Natural killer cell treated with Interleukin-12 subunit alpha and Interleukin-12 subunit beta and Interleukin-15 and Interleukin-18, amount 100 ng/mL, for 72 hours (primary cell): ENCODE measurements around the gene PLEKHA5. TPM values are rescaled to one million over a fixed set of nuclear protein-coding genes. Genes with fewer than 3 reads are reported as not detected.
A peak's percentile ranks its signal among the peaks of the same experiment; 100 is the strongest.
"Not testable (repeated sequence)": the region's sequence is repeated elsewhere in the genome, so short reads cannot be mapped to it uniquely, and the experiment has no call there.

Source experiments
- ATAC-seq, 2 donors: fragments of 150-1000 bp; cut with Tn5 transposase in 1 of 2; sonication (Bioruptor Pico), chemical (Tn5 transposase) in 1 of 2; 2 replicates each; pipeline ENCODE4 v1.10.0; 2021
- DNase-seq: peaks from one replicate; pipeline ENCODE4 v3.0.0; 2022; ENCODE audit warnings: low spot score
- H3K27ac Mint-ChIP-seq, 2 donors: 1 replicate in 1 of 2; 2 replicates in 1 of 2; pipeline ENCODE4 v1.8.0; 2022; ENCODE audit warnings: mixed read lengths in 2 of 2, mild to moderate bottlenecking in 1 of 2, moderate library complexity in 1 of 2
- H3K27me3 Mint-ChIP-seq, 2 donors: 1 replicate in 1 of 2; 2 replicates in 1 of 2; pipeline ENCODE4 v1.8.0; 2022; ENCODE audit warnings: mixed read lengths in 2 of 2
- H3K36me3 Mint-ChIP-seq: one replicate; pipeline ENCODE4 v1.8.0; 2022; ENCODE audit warnings: mixed read lengths
- H3K4me1 Mint-ChIP-seq, 2 donors: 1 replicate in 1 of 2; 2 replicates in 1 of 2; pipeline ENCODE4 v1.8.0; 2022; ENCODE audit warnings: low read depth in 2 of 2, mixed read lengths in 2 of 2, mild to moderate bottlenecking in 1 of 2
- H3K4me3 Mint-ChIP-seq: one replicate; pipeline ENCODE4 v1.8.0; 2022; ENCODE audit warnings: mixed read lengths
- H3K9me3 Mint-ChIP-seq: 2 replicates; pipeline ENCODE4 v1.8.0; 2022; ENCODE audit warnings: mixed read lengths
- total RNA-seq, 2 donors: library from RNA; stranded (reverse); gene quantifications; one replicate each; pipeline ENCODE4 v1.2.3, GENCODE V29; 2022

PLEKHA5 gene
- total RNA-seq, 2 donors from 2014 or later: 5.4 to 5.6 TPM

GRCh38 chr12:19284658-19285057 is 155.1 kb downstream of the PLEKHA5 start:
- H3K27ac Mint-ChIP-seq: no peak overlapping the region
- DNase-seq (no peak), ATAC-seq (no peak)
- no peaks in the 10 kb centered on the region for H3K36me3 Mint-ChIP-seq
- H3K27me3 Mint-ChIP-seq: no peaks in the 10 kb centered on the region
- H3K9me3 Mint-ChIP-seq: no peaks in the 10 kb centered on the region
- H3K4me1 Mint-ChIP-seq: peaks cover 0 to 3% of the 10 kb centered on the region in 2 donors
- H3K4me3 Mint-ChIP-seq: no peak overlapping the region

- H3K27ac Mint-ChIP-seq: no peak overlapping the region
- H3K4me1 Mint-ChIP-seq: peaks cover 0 to 3% of the 10 kb centered on the region in 2 donors
- no peak for DNase-seq
- ATAC-seq: no peak
- H3K27me3 Mint-ChIP-seq: no peaks in the 10 kb centered on the region
- no peaks in the 10 kb centered on the region for H3K36me3 Mint-ChIP-seq
- no peaks in the 10 kb centered on the region for H3K9me3 Mint-ChIP-seq
- no peak overlapping the region for H3K4me3 Mint-ChIP-seq
Observed at GRCh38 chr12:19285793-19286448, 156.4 kb downstream of the PLEKHA5 start.

- peaks cover 0 to 3% of the 10 kb centered on the region in 2 donors for H3K4me1 Mint-ChIP-seq
- H3K4me3 Mint-ChIP-seq: no peak overlapping the region
- DNase-seq (no peak), ATAC-seq (no peak)
- no peaks in the 10 kb centered on the region for H3K9me3 Mint-ChIP-seq
- H3K27me3 Mint-ChIP-seq: no peaks in the 10 kb centered on the region
- H3K36me3 Mint-ChIP-seq: no peaks in the 10 kb centered on the region
- no peak overlapping the region for H3K27ac Mint-ChIP-seq
Observed at GRCh38 chr12:19287302-19287701, 157.8 kb downstream of the PLEKHA5 start.

- ATAC-seq (no peak), DNase-seq (no peak)
- Mint-ChIP-seq H3K27ac (no peak overlapping the region), H3K4me1 (peaks cover 0 to 3% of the 10 kb centered on the region in 2 donors), H3K4me3 (no peak overlapping the region), H3K27me3 (no peaks in the 10 kb centered on the region), H3K9me3 (no peaks in the 10 kb centered on the region), H3K36me3 (no peaks in the 10 kb centered on the region)
Observed at GRCh38 chr12:19288161-19288560, 158.6 kb downstream of the PLEKHA5 start.

GRCh38 chr12:19288603-19289244 is 159.2 kb downstream of the PLEKHA5 start:
- Mint-ChIP-seq H3K9me3 (no peaks in the 10 kb centered on the region), H3K36me3 (no peaks in the 10 kb centered on the region), H3K27me3 (peaks cover 0 to 1% of the 10 kb centered on the region in 2 donors), H3K4me3 (no peak overlapping the region), H3K4me1 (peaks cover 0 to 4% of the 10 kb centered on the region in 2 donors), H3K27ac (peak overlapping the region in 1 of 2 donors; percentile 23)
- DNase-seq (no peak), ATAC-seq (no peak)

- no peak for ATAC-seq
- DNase-seq: no peak
- no peak overlapping the region for H3K4me3 Mint-ChIP-seq
- H3K9me3 Mint-ChIP-seq: no peaks in the 10 kb centered on the region
- H3K27me3 Mint-ChIP-seq: no peaks in the 10 kb centered on the region
- no peak overlapping the region for H3K27ac Mint-ChIP-seq
- H3K36me3 Mint-ChIP-seq: no peaks in the 10 kb centered on the region
- no peaks in the 10 kb centered on the region for H3K4me1 Mint-ChIP-seq
Observed at GRCh38 chr12:19298836-19299605, 169.5 kb downstream of the PLEKHA5 start.

- no peaks in the 10 kb centered on the region for H3K27me3 Mint-ChIP-seq
- H3K4me3 Mint-ChIP-seq: no peak overlapping the region
- ATAC-seq (no peak), DNase-seq (no peak)
- no peaks in the 10 kb centered on the region for H3K4me1 Mint-ChIP-seq
- H3K9me3 Mint-ChIP-seq: no peaks in the 10 kb centered on the region
- H3K36me3 Mint-ChIP-seq: no peaks in the 10 kb centered on the region
- H3K27ac Mint-ChIP-seq: no peak overlapping the region
Observed at GRCh38 chr12:19299765-19300164, 170.2 kb downstream of the PLEKHA5 start.

- ATAC-seq (no peak), DNase-seq (no peak)
- Mint-ChIP-seq H3K4me3 (no peak overlapping the region), H3K36me3 (no peaks in the 10 kb centered on the region), H3K27me3 (no peaks in the 10 kb centered on the region), H3K27ac (no peak overlapping the region), H3K4me1 (no peaks in the 10 kb centered on the region), H3K9me3 (no peaks in the 10 kb centered on the region)
Observed at GRCh38 chr12:19301223-19301622, 171.7 kb downstream of the PLEKHA5 start.

- Mint-ChIP-seq H3K4me1 (no peaks in the 10 kb centered on the region), H3K4me3 (no peak overlapping the region), H3K27me3 (no peaks in the 10 kb centered on the region), H3K36me3 (no peaks in the 10 kb centered on the region), H3K9me3 (no peaks in the 10 kb centered on the region), H3K27ac (no peak overlapping the region)
- ATAC-seq: no peak
- DNase-seq: no peak
Observed at GRCh38 chr12:19301688-19302087, 172.2 kb downstream of the PLEKHA5 start.

GRCh38 chr12:19302100-19302640 is 172.6 kb downstream of the PLEKHA5 start:
- H3K4me3 Mint-ChIP-seq: no peak overlapping the region
- no peak overlapping the region for H3K27ac Mint-ChIP-seq
- DNase-seq (no peak), ATAC-seq (no peak)
- H3K36me3 Mint-ChIP-seq: no peaks in the 10 kb centered on the region
- no peaks in the 10 kb centered on the region for H3K9me3 Mint-ChIP-seq
- no peaks in the 10 kb centered on the region for H3K27me3 Mint-ChIP-seq
- H3K4me1 Mint-ChIP-seq: no peaks in the 10 kb centered on the region

GRCh38 chr12:19303496-19303895 is 174.0 kb downstream of the PLEKHA5 start:
- no peak overlapping the region for H3K4me3 Mint-ChIP-seq
- H3K27ac Mint-ChIP-seq: no peak overlapping the region
- DNase-seq: no peak
- H3K27me3 Mint-ChIP-seq: no peaks in the 10 kb centered on the region
- ATAC-seq: no peak
- no peaks in the 10 kb centered on the region for H3K9me3 Mint-ChIP-seq
- no peaks in the 10 kb centered on the region for H3K4me1 Mint-ChIP-seq
- H3K36me3 Mint-ChIP-seq: no peaks in the 10 kb centered on the region

GRCh38 chr12:19304149-19304750 is 174.7 kb downstream of the PLEKHA5 start:
- Mint-ChIP-seq H3K9me3 (no peaks in the 10 kb centered on the region), H3K27me3 (no peaks in the 10 kb centered on the region), H3K36me3 (no peaks in the 10 kb centered on the region), H3K27ac (no peak overlapping the region), H3K4me3 (no peak overlapping the region), H3K4me1 (no peaks in the 10 kb centered on the region)
- no peak for DNase-seq
- ATAC-seq: no peak

- H3K9me3 Mint-ChIP-seq, DNase-seq, H3K4me1 Mint-ChIP-seq, ATAC-seq, H3K27ac Mint-ChIP-seq, H3K4me3 Mint-ChIP-seq, H3K36me3 Mint-ChIP-seq, H3K27me3 Mint-ChIP-seq: not testable (repeated sequence)
Observed at GRCh38 chr12:19305621-19306020, 176.1 kb downstream of the PLEKHA5 start.

- Mint-ChIP-seq H3K36me3 (no peaks in the 10 kb centered on the region), H3K27me3 (no peaks in the 10 kb centered on the region), H3K4me1 (no peaks in the 10 kb centered on the region), H3K9me3 (no peaks in the 10 kb centered on the region), H3K4me3 (no peak overlapping the region), H3K27ac (no peak overlapping the region)
- ATAC-seq (no peak), DNase-seq (no peak)
Observed at GRCh38 chr12:19306366-19306765, 176.8 kb downstream of the PLEKHA5 start.
